K562 (cell line): ENCODE measurements around the gene UNC119. TPM values are rescaled to one million over a fixed set of nuclear protein-coding genes. Genes with fewer than 3 reads are reported as not detected.

Experiments
- ATAC-seq: fragments of 200-7000 bp; cut with Tn5 transposase; 3 replicates; pipeline ENCODE4 v1.9.1; 2020; ENCODE audit warnings: moderate library complexity
- BruUV-seq: library from RNA; stranded (reverse); fragments of 400-500 nt; replicated peaks from 2 replicates; lab custom pipeline; 2021; lab: Mats Ljungman, UMichigan
- CTCF ChIA-PET: fragments of 300-600 bp; formaldehyde crosslinking; extraction: SDS; loops from one replicate; lab custom pipeline; 2021; ENCODE audit warnings: low intra/inter-chr PET ratio; lab: Yijun Ruan, JAX
- POLR2A ChIA-PET: fragments of 300-600, 350-650 bp; sonication (Branson Sonifier 250); formaldehyde crosslinking; extraction: SDS; loops from one replicate; lab custom pipeline; 2021; ENCODE audit warnings: antibody characterized with exemption, inconsistent platforms; lab: Yijun Ruan, JAX
- DNase-seq, 4 experiments: peaks; one replicate each; pipeline versions ENCODE4 v3.0.0 to v3.0.0-alpha.2; 2011 to 2018; ENCODE audit warnings: low spot score in 3 of 4, mixed read lengths in 3 of 4; ENCODE audit errors: extremely low read depth in 1 of 4
- FAIRE-seq: peaks from 2 replicates; lab custom pipeline; 2011; peaks lifted over from hg19 to GRCh38; lab: Jason Lieb, UNC
- H2AFZ ChIP-seq: 2 replicates; pipeline ENCODE4 v1.6.0; 2011; ENCODE audit warnings: low read depth, low read length, control low read depth, inconsistent platforms
- H3K27ac ChIP-seq: fragments of 200-600 bp; 3 replicates; pipeline ENCODE4 v1.8.0; 2011; ENCODE audit warnings: low read depth, mild to moderate bottlenecking, control low read depth, inconsistent platforms, low read length, moderate library complexity, mixed read lengths; ENCODE audit errors: extremely low read depth
- H3K27me3 ChIP-seq, 2 experiments: fragments of 300-600 bp in 1 of 2; 2 replicates in 1 of 2; 3 replicates in 1 of 2; pipeline versions ENCODE4 v1.6.0 to v1.8.0; 2011; ENCODE audit warnings: inconsistent platforms in 2 of 2, low read length in 2 of 2, mild to moderate bottlenecking in 1 of 2, mixed read lengths in 1 of 2, moderate library complexity in 1 of 2; ENCODE audit not compliant: control insufficient read depth in 2 of 2, insufficient read depth in 2 of 2
- H3K36me3 ChIP-seq: fragments of 300-600 bp; 3 replicates; pipeline ENCODE4 v1.8.0; 2011; ENCODE audit warnings: mild to moderate bottlenecking, low read length, inconsistent platforms; ENCODE audit not compliant: control insufficient read depth, insufficient read depth
- H3K4me1 ChIP-seq, 2 experiments: fragments of 200-600 bp in 1 of 2; replicated peaks in 1 of 2; 2 replicates in 1 of 2; 3 replicates in 1 of 2; pipeline versions ENCODE4 v1.5.1 to v1.8.0; 2011; ENCODE audit warnings: inconsistent platforms in 2 of 2, low read length in 2 of 2, mild to moderate bottlenecking in 1 of 2, mixed read lengths in 1 of 2, moderate library complexity in 1 of 2; ENCODE audit not compliant: control insufficient read depth in 2 of 2, insufficient read depth in 2 of 2
- H3K4me2 ChIP-seq: 2 replicates; pipeline ENCODE4 v1.6.1; 2011; ENCODE audit warnings: low read length, control low read depth, inconsistent platforms, mixed read lengths; ENCODE audit not compliant: insufficient read depth
- H3K4me3 ChIP-seq: fragments of 200-600 bp; sonication (generic), shearing (Covaris generic); 2 replicates; pipeline ENCODE4 v1.5.1; 2016; ENCODE audit warnings: control low read depth, inconsistent platforms
- H3K79me2 ChIP-seq: fragments of 200-600 bp; 3 replicates; pipeline ENCODE4 v1.8.0; 2011; ENCODE audit warnings: low read length, inconsistent platforms; ENCODE audit not compliant: control insufficient read depth, insufficient read depth
- H3K9ac ChIP-seq, 2 experiments: 2 replicates each; pipeline versions ENCODE4 v1.6.0 to v1.6.1; 2011; ENCODE audit warnings: low read depth in 2 of 2, low read length in 2 of 2, control low read depth in 1 of 2, inconsistent platforms in 1 of 2, mild to moderate bottlenecking in 1 of 2, mixed read lengths in 1 of 2; ENCODE audit not compliant: insufficient read depth in 1 of 2
- H3K9me1 ChIP-seq: one replicate; pipeline ENCODE4 v1.6.0; 2011; ENCODE audit warnings: inconsistent platforms, mild to moderate bottlenecking, low read length, moderate library complexity; ENCODE audit not compliant: control insufficient read depth, insufficient read depth
- H3K9me3 ChIP-seq: replicated peaks from 2 replicates; pipeline ENCODE4 v1.5.1; 2011; ENCODE audit warnings: low read depth, low read length, inconsistent platforms; ENCODE audit not compliant: control insufficient read depth, insufficient read depth
- H4K20me1 ChIP-seq: replicated peaks from 2 replicates; pipeline ENCODE4 v1.6.1; 2011; ENCODE audit warnings: low read length, inconsistent platforms, mixed read lengths; ENCODE audit not compliant: control insufficient read depth, insufficient read depth
- CTCF ChIP-seq, 3 experiments: IDR thresholded peaks in 2 of 3; conservative IDR thresholded peaks in 1 of 3; 2 replicates each; pipeline ENCODE4 v1.5.1; 2011 to 2012; ENCODE audit warnings: low read length in 3 of 3, mild to moderate bottlenecking in 3 of 3, control low read depth in 2 of 3, improper control_type of control experiment in 1 of 3, inconsistent platforms in 1 of 3, low read depth in 1 of 3, mixed read lengths in 1 of 3, moderate library complexity in 1 of 3; ENCODE audit not compliant: insufficient read depth in 2 of 3
- POLR3G ChIP-seq: IDR thresholded peaks from 2 replicates; pipeline ENCODE4 v1.6.1; 2011; ENCODE audit not compliant: insufficient read length, insufficient replicate concordance; ENCODE audit errors: extremely low read depth
- WGBS: fragments of 100-300 bp; shearing (Covaris generic); methylation state at CpG from one replicate; pipeline ENCODE4 v1.1.6; 2016; ENCODE audit warnings: low coverage, mixed read lengths; ENCODE audit not compliant: insufficient coverage; ENCODE audit errors: missing lambda C conversion rate; 5-methylcytosine and 5-hydroxymethylcytosine counted together
- in situ Hi-C: fragments of 300-500 bp; cut with MboI; formaldehyde crosslinking; loops from 4 replicates; pipeline ENCODE4 v1.15.0; 2018; ENCODE audit warnings: inconsistent platforms, mixed read lengths
- intact Hi-C: fragments of 100-400 bp; cut with micrococcal nuclease; formaldehyde crosslinking; loops from 2 replicates; pipeline ENCODE4 v1.14.2; 2022
- polyA plus RNA-seq, 8 experiments: library from polyadenylated mRNA; depleted of rRNA in 4 of 8; stranded (reverse) in 5 of 8; unstranded in 3 of 8; fragments of >200 nt; fragmentation: Nextera tagmentation in 2 of 8; fragmentation: Illumina TruSeq in 1 of 8; extraction: Ambion mirVana in 2 of 8; extraction: Trizol in 1 of 8; gene quantifications; 2 replicates each; pipeline versions ENCODE4 v1.2.1 to v1.2.3, GENCODE V29; 2011 to 2014; ENCODE audit warnings: inconsistent platforms in 1 of 8, missing spikeins in 1 of 8
- total RNA-seq, 7 experiments: library from RNA; depleted of rRNA in 6 of 7; stranded (reverse); fragments of >200 nt in 6 of 7; fragmentation: Illumina TruSeq in 2 of 7; extraction: Trizol in 2 of 7; gene quantifications; 2 replicates each; pipeline versions ENCODE4 v1.2.1 to v1.2.3, GENCODE V29; 2011 to 2021; ENCODE audit warnings: low replicate concordance in 1 of 7
- TF ChIP-seq, protein P1 (sequence below): sonication (generic); formaldehyde crosslinking; IDR thresholded peaks from 2 replicates; pipeline ENCODE4 v1.8.1; 2023; ENCODE audit warnings: mild to moderate bottlenecking, missing genetic modification reagents

Gene UNC119
- total and polyA plus RNA-seq, 9 of the 15 experiments (the other 6 are each of a cell fraction or from before 2014, with no cell fraction given) = 0.37 to 47.7 (median 16.3) TPM

DNA sequence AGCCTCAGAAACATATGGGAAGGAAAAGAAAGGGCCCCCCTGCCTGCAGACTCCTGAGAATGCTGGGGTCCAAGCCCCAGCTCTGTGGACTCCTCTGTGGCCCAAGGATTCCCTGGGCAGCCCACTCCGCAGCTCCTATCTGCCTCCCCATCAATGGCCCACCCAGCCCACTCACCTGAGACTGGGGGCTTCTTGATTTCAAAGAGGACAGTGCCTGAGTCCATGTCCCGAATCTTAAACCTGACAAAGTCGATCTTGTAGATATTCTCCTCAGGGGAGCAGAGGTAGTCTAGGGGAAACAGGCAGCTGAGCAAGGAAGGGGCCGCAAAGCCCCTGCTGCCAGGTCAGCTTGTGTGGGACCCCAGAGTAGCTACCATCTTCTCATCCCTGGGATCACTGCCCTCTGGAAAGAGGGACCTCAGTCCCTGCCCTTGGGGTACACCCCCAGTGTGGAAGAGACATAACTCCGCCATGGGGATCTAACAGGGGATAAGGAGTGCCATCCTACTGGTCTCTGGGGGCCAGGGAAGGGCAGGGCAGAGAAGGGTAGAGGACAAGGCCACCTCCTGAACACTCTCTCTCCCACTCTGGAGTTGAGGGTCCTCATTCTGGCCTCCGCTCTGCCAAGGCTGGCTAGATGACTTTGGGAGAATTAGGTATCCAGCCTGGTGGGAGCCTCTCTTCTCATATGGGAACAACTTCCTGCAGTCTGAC lies 3.9 kb downstream of the UNC119 start:
- POLR2A ChIA-PET = interaction anchor here (1.4 kb wide), 1 partner anchor 53 kb away, joined by 3 read pairs; no protein-coding TSS in a partner anchor
- H3K9me3 ChIP-seq = no peaks in the 10 kb centered on the region
- H3K9ac ChIP-seq = no peak overlapping the region
- ATAC-seq (no peak), DNase-seq (no peak)
- H3K79me2 ChIP-seq = peaks cover 3% of the 10 kb centered on the region; the same call in 2 of the 3 replicates
- peaks cover 4% of the 10 kb centered on the region; the same call in 1 of the 2 replicates for H4K20me1 ChIP-seq
- peaks cover 4% of the 10 kb centered on the region for H3K9me1 ChIP-seq
- no peak overlapping the region for H2AFZ ChIP-seq
- H3K4me2 ChIP-seq = no peak overlapping the region
- no peak overlapping the region for H3K27ac ChIP-seq
- TF ChIP-seq, protein P1, sequence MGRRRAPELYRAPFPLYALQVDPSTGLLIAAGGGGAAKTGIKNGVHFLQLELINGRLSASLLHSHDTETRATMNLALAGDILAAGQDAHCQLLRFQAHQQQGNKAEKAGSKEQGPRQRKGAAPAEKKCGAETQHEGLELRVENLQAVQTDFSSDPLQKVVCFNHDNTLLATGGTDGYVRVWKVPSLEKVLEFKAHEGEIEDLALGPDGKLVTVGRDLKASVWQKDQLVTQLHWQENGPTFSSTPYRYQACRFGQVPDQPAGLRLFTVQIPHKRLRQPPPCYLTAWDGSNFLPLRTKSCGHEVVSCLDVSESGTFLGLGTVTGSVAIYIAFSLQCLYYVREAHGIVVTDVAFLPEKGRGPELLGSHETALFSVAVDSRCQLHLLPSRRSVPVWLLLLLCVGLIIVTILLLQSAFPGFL (CRISPR knock-in tag) = 0 out of 2 replicates have a peak, but pooled peaks have one; percentile 21
- TF ChIP-seq POLR3G (no peak), CTCF (IDR thresholded peaks at IDR 0.05 in 2 of 3, conservative IDR thresholded peaks at IDR 0.05 in 1 of 3; ENCODE audit: insufficient read depth in 2 of 3, low read depth in 1 of 3, low read length in 3 of 3) (0 out of 6 replicates have a peak, but pooled peaks of 1 of the 3 experiments have one; percentile 12)
- TF ChIP-seq, all 486 proteins: peak for 2
- in situ Hi-C loops = no loop called here
- no TSS peak for BruUV-seq
- CTCF ChIA-PET = interaction anchor here (0.6 kb wide), 1 partner anchor 160 kb away, joined by 3 read pairs; no protein-coding TSS in a partner anchor
- intact Hi-C loops = loop anchor here (5.0 kb wide), 1 partner anchor 36 kb away; no protein-coding TSS in a partner anchor
- Histone ChIP-seq H3K4me3 (no peak overlapping the region), H3K27me3 (no peaks in the 10 kb centered on the region), H3K36me3 (peaks cover 11% of the 10 kb centered on the region), H3K4me1 (peaks cover 8 to 22% of the 10 kb centered on the region in 2 experiments; a peak in 4 of 5 replicates)
- no peak for FAIRE-seq
- 56% methylated on average over 6 of the region's 6 CpGs for WGBS
